GM12874 (cell line): Measurements from ENCODE around the gene KLHL22.

Experiments used
- TF ChIP-seq, protein P1 (sequence below): IDR thresholded peaks from 2 replicates; pipeline ENCODE4 v1.5.1; 2011; ENCODE audit warnings: low read depth, mild to moderate bottlenecking, control low read depth, low read length, moderate library complexity; ENCODE audit not compliant: insufficient read depth

KLHL22 gene

DNA sequence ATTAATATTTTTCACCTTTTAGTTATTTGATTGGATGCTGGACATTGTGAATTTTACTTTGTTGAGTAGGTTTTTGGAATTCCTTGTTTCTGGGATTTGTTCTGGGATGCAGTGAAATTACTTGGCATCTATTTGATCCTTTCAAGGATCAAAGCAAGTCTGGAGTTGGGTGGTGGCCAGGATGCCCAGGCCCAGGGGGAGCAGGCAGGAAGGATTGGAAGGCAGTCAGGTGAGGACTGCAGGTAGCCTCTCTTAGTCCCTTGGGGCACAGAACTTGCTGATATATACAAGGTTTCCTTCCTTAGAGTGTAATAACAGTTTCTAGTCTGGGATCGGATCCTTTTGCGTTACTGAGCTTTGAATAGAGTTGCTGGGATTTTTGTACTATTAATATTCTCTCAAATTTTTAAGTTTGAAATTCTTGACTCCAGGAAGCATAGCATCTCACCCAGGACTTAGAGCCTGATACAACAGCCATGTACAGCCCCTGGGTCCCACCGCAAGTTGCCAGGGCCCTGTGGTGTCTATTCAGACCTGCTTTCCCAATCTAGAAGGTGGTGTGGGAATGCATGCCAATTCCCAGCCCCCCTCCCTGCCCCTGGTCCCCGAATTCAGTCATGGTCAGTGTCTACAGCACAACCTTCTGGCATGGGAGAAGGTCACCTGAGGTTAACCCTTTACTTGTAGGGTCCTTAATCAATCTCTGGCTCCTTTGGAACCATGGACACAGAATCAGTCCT lies 95.6 kb downstream of the KLHL22 start:
- TF ChIP-seq, protein P1, sequence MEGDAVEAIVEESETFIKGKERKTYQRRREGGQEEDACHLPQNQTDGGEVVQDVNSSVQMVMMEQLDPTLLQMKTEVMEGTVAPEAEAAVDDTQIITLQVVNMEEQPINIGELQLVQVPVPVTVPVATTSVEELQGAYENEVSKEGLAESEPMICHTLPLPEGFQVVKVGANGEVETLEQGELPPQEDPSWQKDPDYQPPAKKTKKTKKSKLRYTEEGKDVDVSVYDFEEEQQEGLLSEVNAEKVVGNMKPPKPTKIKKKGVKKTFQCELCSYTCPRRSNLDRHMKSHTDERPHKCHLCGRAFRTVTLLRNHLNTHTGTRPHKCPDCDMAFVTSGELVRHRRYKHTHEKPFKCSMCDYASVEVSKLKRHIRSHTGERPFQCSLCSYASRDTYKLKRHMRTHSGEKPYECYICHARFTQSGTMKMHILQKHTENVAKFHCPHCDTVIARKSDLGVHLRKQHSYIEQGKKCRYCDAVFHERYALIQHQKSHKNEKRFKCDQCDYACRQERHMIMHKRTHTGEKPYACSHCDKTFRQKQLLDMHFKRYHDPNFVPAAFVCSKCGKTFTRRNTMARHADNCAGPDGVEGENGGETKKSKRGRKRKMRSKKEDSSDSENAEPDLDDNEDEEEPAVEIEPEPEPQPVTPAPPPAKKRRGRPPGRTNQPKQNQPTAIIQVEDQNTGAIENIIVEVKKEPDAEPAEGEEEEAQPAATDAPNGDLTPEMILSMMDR = no peak

DNA sequence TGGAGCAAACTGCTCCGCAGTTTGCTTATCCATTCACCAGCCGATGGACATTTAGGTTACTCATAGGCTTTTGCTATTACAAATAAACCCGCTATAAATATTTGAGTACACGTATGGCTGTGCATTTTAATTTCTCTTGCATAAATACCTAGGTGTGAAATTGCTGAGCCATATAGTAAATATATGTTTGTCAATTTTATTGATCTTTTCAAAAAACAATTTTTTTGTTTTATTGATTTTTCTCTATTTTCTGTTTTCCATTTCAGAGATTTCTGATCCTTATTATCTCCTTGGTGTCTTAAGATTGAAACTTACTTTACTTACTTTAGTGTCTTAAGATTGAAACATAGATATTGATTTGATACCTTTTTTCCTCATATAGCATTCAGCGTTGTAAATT lies 97.2 kb downstream of the KLHL22 start:
- TF ChIP-seq, protein P1 = no peak

GRCh38 chr22:20397498-20397897 lies 98.1 kb downstream of the KLHL22 start:
- TF ChIP-seq, protein P1 = no peak

GRCh38 chr22:20396639-20397038 lies 99.0 kb downstream of the KLHL22 start:
- TF ChIP-seq, protein P1 = no peak

DNA sequence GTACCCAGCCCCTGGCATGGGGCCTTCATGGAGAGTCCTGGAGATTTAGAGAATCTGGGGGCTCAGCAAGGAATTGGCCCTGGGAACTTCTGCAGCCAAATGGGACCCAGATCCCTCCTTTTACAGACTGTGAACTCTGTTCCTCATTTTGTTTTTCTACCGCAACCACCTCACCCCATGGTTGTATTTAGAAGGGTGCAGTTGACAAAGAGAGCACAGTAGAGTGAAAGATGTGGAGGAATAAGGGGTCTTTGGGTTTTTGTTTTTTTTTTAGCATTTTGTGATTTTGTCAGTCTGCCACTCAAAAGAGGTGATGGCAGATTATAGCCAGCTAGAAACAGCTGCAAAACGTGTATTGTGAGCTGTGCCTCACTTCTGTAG lies 99.7 kb downstream of the KLHL22 start:
- TF ChIP-seq, protein P1 = no peak

- TF ChIP-seq, protein P1 = no peak
These were observed 100.3 kb downstream of the KLHL22 start for GRCh38 chr22:20395181-20395906.

DNA sequence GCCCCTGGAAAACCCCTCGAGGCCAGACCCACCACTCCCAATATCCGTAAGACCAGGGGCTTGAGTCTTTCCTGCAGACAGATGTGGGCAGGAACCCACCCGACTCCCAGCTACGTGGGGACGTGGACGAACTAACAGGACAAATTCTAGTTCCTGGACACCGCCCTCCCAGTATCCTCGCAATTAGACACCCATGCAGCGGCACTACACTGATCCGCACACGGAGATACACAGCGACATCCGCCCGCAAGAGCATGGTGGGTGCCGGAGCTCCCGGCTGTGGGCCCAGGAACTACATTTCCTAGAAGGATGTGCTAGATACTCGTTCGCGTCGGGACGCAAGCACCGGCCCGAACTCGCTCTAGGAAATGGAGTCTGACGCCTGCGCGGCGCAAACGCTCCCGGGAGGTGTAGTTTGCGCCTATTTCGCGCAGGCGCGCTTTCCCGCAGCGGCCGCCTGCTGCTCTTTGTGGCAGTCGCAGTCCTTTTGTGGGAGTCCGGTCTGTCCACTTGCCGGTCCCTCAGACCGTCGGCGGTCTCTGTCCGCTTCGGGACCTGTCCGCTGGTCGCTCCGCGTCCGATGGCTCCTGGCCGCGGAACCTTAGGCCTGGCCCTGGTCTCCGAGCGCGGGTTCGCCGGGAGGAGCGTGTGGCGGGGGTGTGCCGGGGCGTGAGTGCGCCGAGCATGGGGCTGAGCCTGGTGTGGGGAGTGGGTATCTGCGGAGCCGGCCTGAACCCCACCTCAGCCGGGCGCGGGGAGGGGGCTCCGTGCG lies 101.7 kb downstream of the KLHL22 start, which contains the start of gene ZNF74:
TSS of gene ZNF74 (plus strand) at position 447 of the 772 bp plus-strand sequence. CDS start 478 bp downstream, outside the sequence.
- TF ChIP-seq, protein P1 = no peak
